ENCODE results near the gene SNAI3.

SNAI3 gene

DNA sequence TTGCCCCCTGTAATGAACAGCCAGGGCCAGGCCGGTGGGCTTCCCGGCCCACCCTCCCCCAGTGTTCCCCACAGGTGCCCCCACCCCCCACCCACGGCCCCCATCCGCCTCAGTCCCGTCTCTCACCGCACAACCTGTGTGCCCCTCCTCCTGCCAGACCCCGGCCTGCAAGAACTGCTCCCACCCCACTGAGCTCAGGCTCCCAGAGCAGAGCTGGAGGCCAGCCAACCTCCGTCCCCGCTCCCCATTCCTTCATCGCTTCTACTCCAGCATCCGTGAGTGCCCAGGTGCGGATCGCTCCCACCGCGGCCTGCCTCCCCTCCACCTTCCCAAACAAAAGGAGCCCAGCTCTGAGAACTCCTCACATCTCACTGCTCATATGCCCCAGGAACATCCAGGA lies 27.6 kb downstream of the SNAI3 start:
- Histone ChIP-seq H3K36me3 (ENCODE audit: insufficient read depth, low read length) (no peaks in the 10 kb centered on the region; the same call in 1 of the 2 replicates), H3K79me2 (ENCODE audit: insufficient read depth, low read length) (peaks cover 34% of the 10 kb centered on the region; the same call in 1 of the 2 replicates), H3K9me3 (ENCODE audit: insufficient read depth, low read depth, low read length) (no peaks in the 10 kb centered on the region), H2AFZ (ENCODE audit: low read length) (no peak overlapping the region), H3K9ac (ENCODE audit: low read depth, low read length, poor library complexity, severe bottlenecking) (no peak overlapping the region), H3K4me1 (ENCODE audit: insufficient read depth, low read length, poor library complexity, severe bottlenecking) (no peaks in the 10 kb centered on the region), H3K9me2 (replicated peaks; ENCODE audit: low read depth, low read length) (no peaks in the 10 kb centered on the region), H3F3A (ENCODE audit: low read depth) (no peaks in the 10 kb centered on the region), H3K4me3 (ENCODE audit: low read length, poor library complexity, severe bottlenecking) (no peak overlapping the region), H4K20me1 (ENCODE audit: insufficient read depth, low read length, poor library complexity, severe bottlenecking) (no peaks in the 10 kb centered on the region), H3K27me3 (ENCODE audit: insufficient read depth, low read length, poor library complexity, severe bottlenecking) (no peaks in the 10 kb centered on the region), H3K4me2 (ENCODE audit: low read depth, low read length, poor library complexity, severe bottlenecking) (no peak overlapping the region)
- TF ChIP-seq, protein P1, sequence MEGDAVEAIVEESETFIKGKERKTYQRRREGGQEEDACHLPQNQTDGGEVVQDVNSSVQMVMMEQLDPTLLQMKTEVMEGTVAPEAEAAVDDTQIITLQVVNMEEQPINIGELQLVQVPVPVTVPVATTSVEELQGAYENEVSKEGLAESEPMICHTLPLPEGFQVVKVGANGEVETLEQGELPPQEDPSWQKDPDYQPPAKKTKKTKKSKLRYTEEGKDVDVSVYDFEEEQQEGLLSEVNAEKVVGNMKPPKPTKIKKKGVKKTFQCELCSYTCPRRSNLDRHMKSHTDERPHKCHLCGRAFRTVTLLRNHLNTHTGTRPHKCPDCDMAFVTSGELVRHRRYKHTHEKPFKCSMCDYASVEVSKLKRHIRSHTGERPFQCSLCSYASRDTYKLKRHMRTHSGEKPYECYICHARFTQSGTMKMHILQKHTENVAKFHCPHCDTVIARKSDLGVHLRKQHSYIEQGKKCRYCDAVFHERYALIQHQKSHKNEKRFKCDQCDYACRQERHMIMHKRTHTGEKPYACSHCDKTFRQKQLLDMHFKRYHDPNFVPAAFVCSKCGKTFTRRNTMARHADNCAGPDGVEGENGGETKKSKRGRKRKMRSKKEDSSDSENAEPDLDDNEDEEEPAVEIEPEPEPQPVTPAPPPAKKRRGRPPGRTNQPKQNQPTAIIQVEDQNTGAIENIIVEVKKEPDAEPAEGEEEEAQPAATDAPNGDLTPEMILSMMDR (conservative IDR thresholded peaks at IDR 0.05; ENCODE audit: low read length): no peak
- TF ChIP-seq EZH2phosphoT487 (IDR thresholded peaks at IDR 0.05; ENCODE audit: borderline replicate concordance): no peak

DNA sequence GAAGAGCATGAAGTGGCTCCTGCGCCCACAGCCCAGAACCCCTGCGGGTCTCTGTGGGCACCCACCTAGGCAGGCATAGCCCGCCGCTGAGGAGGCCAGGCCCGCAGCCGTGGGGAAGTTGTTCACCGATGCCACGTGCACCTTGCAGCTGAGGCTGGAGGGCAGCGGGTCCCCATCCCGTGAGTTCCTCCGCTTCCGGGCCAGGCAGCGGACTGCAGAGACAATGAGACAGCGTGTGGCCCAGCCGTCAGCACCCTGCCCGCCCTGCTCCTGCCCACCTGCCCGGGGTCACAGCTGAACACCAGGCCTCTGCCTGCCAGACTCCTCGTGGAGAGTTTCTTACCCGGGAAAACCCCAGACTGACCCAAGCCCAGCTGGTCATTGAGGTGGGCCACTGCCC lies 28.9 kb downstream of the SNAI3 start:
- Histone ChIP-seq H3F3A (ENCODE audit: low read depth) (no peaks in the 10 kb centered on the region), H3K9ac (ENCODE audit: low read depth, low read length, poor library complexity, severe bottlenecking) (no peak overlapping the region), H3K27me3 (ENCODE audit: insufficient read depth, low read length, poor library complexity, severe bottlenecking) (no peaks in the 10 kb centered on the region), H2AFZ (ENCODE audit: low read length) (no peak overlapping the region), H3K9me3 (ENCODE audit: insufficient read depth, low read depth, low read length) (no peaks in the 10 kb centered on the region), H3K4me3 (ENCODE audit: low read length, poor library complexity, severe bottlenecking) (no peak overlapping the region), H3K36me3 (ENCODE audit: insufficient read depth, low read length) (no peaks in the 10 kb centered on the region; the same call in 1 of the 2 replicates), H3K9me2 (replicated peaks; ENCODE audit: low read depth, low read length) (no peaks in the 10 kb centered on the region), H3K4me2 (ENCODE audit: low read depth, low read length, poor library complexity, severe bottlenecking) (no peak overlapping the region), H3K79me2 (ENCODE audit: insufficient read depth, low read length) (peaks cover 30% of the 10 kb centered on the region; the same call in 1 of the 2 replicates), H4K20me1 (ENCODE audit: insufficient read depth, low read length, poor library complexity, severe bottlenecking) (no peaks in the 10 kb centered on the region), H3K4me1 (ENCODE audit: insufficient read depth, low read length, poor library complexity, severe bottlenecking) (no peaks in the 10 kb centered on the region)
- no peak for TF ChIP-seq EZH2phosphoT487 (IDR thresholded peaks at IDR 0.05; ENCODE audit: borderline replicate concordance)
- TF ChIP-seq, protein P1 (conservative IDR thresholded peaks at IDR 0.05; ENCODE audit: low read length): no peak

DNA sequence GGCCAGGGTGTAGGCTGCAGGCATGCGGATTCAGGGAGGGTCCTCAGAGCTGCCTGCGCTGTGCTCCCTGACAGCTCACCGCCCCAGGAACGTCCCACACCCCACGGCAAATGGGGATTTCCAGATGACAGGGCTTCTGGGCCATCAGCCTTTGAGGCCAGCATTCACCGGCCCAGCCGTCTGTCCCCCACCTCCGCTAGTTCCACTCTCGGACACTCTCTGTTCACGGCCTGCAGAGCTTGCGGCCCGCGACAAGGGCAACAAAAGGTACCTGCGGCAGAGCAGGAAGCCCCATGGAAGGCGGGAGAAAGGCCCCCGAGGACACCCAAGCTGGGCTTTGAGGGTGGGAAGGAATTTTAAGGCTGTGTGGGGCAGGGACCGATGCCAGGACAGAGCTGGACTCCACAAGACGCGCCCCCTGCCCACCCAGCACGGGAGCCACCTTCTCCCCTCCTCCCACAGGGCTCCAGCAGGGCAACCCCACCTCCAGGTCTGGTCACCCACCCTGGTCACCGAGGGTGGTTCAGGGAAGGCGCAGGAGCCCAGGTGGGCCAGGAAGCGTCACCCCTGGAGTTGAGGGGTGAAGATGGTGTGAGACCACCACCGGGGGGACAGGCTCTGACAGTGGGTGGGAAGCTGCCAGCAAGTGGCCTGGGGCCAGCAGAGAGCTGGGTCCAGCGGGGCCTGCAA lies 29.9 kb downstream of the SNAI3 start:
- Histone ChIP-seq H2AFZ (ENCODE audit: low read length) (no peak overlapping the region), H3K36me3 (ENCODE audit: insufficient read depth, low read length) (no peaks in the 10 kb centered on the region; the same call in 1 of the 2 replicates), H3K4me3 (ENCODE audit: low read length, poor library complexity, severe bottlenecking) (no peak overlapping the region), H3F3A (ENCODE audit: low read depth) (no peaks in the 10 kb centered on the region), H4K20me1 (ENCODE audit: insufficient read depth, low read length, poor library complexity, severe bottlenecking) (no peaks in the 10 kb centered on the region), H3K79me2 (ENCODE audit: insufficient read depth, low read length) (peaks cover 22% of the 10 kb centered on the region; the same call in 1 of the 2 replicates), H3K4me2 (ENCODE audit: low read depth, low read length, poor library complexity, severe bottlenecking) (no peak overlapping the region), H3K9me2 (replicated peaks; ENCODE audit: low read depth, low read length) (no peaks in the 10 kb centered on the region), H3K9ac (ENCODE audit: low read depth, low read length, poor library complexity, severe bottlenecking) (no peak overlapping the region), H3K27me3 (ENCODE audit: insufficient read depth, low read length, poor library complexity, severe bottlenecking) (no peaks in the 10 kb centered on the region), H3K9me3 (ENCODE audit: insufficient read depth, low read depth, low read length) (no peaks in the 10 kb centered on the region), H3K4me1 (ENCODE audit: insufficient read depth, low read length, poor library complexity, severe bottlenecking) (peaks cover 5% of the 10 kb centered on the region)
- TF ChIP-seq, protein P1 (conservative IDR thresholded peaks at IDR 0.05; ENCODE audit: low read length): no peak
- TF ChIP-seq EZH2phosphoT487 (IDR thresholded peaks at IDR 0.05; ENCODE audit: borderline replicate concordance): no peak
